NCI-H774 (cell line): Measurements from ENCODE around the gene FH.

Experiments
- DNase-seq: peaks from one replicate; lab custom pipeline; 2025; lab: John Stamatoyannopoulos, UW

Gene FH

DNA sequence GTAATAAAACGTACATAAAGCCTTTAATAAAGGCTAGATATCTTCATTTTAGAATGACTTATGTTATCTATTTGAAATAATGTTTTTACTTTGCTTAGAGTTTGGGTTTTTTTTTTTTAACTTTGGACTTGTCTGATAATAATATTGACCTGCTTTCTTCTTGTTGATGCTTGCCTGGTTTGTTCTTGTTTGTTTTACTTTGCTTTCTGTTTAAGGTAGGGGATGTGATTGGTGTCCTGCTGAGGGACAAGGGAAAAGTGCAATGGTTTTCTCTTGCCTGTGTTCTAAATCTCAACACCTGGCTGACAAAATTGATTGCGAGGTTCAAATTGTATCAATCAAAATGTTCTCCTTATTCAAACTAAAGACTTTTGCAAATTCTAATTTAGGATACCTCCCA is 2.2 kb upstream of the FH start:
- no peak for DNase-seq

DNA sequence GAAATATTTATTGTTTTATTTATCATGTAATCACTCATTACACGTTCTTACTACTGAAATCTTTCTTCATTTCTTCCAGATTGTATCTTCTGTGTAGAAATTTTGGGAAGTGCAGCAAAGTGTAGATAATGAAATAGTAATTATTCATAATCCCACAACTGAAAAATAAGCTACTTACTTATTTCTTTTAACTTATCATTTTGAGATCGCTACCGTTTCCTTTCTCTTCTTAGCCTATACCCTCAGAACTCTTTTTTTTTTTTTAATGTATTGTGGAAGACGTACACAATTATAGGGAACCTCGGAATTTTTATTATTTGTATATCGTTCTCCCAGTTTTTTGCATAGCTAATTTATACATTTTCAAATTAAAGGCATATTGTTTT is 518 bp upstream of the FH start:
- no peak for DNase-seq

DNA sequence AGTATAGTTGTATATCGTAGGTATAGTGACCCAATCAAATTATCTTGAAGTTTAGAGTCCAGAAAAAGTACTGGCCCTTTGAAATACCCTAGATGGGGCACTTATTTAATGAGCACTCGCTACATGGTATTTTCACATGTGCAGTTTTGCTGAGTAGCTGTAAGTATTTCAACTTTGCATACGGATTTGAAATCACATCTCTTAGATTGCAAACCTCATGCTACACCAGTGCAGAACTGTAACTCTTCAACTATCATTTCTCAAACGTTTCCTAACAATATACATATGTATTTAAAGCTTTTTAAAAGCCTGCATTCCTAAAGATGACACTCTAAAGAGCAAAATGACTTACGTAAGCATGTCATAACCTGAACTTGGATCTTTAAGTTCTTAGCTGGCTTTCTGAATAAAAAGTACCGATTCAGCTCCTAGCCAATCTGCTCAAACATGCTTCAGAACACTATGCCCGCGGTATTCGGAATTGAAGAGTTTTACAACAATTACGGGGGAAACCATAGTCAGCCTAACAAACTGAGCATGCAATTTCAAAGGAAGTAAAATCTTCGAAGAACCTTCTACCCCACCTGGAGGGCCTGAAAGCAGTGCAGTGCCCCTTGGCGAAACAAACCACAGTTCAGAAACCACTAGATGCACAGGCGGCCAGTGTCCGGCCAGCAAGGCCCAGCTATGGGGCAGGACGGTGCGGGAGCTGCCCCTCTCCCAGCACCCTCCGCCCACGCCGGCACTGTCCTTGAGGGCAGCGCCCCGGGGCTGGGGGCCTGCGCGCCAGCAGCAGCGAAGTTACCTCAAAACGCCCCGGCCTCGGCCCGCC is 863 bp downstream of the FH start:
- no peak for DNase-seq

DNA sequence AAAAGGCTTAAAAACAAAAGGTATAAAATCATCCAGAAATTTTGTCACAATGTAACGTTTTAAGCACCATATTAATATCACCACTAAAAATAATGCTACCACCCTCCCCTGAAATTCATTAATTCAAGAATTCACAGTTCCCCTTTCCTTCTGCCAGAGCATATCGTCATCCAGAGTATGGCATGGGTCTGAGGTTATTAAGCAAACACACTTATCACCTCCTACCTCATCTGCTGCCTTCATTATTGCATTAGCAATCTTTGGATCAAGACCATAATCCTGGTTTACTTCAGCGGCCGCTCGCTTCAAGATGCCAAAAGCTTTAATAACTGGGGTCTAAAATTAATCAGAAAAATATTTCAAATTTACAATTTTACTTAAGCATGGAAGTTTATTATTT is 6.2 kb downstream of the FH start:
- no peak for DNase-seq

DNA sequence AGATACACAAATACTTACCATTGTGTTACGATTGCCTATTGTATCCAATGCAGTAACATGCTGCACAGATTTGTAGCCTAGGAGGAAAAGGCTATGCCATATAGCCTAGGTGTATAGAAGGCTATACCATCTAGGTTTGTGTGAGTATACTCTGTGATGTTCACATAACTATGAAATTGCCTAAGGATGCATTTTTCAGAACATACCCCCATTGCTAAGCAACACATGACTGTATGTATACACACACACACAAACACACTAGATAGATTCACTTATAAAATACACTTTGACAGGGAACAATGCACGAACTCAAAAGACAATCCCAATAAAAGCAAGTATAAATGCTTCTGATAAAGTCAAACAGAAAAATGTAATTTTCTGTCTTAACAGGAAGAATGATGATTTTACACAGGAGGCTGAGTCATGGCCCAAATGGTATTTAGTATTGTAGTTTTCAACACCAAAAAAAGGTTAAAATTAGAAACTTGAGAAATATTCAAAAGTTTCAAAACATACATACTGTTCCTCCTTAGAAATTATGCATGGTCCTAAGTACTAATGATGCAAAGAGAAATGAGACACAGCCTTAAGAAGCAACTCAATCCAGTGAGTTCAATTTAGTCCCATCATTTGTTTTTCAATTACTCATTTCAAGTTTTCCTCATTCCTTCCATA is 12.2 kb downstream of the FH start:
- no peak for DNase-seq

DNA sequence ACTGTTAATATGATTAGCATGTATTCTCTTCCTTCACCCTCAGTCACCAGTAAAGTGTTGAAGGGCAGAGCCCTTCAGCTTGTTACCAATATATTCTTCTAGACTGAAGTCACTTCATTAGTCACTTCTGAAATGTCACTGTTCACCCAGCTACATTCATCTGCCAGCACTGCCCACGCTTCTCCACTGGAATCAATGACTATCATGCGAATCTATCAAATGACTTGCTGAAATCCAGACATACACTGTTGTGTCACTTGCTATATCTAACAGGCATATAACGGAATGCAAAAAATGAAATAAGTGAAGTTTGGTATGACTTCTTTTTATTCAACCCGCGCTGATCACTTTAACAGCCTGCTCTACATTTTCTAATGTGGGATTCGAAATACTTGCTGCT is 16.1 kb downstream of the FH start:
- no peak for DNase-seq

DNA sequence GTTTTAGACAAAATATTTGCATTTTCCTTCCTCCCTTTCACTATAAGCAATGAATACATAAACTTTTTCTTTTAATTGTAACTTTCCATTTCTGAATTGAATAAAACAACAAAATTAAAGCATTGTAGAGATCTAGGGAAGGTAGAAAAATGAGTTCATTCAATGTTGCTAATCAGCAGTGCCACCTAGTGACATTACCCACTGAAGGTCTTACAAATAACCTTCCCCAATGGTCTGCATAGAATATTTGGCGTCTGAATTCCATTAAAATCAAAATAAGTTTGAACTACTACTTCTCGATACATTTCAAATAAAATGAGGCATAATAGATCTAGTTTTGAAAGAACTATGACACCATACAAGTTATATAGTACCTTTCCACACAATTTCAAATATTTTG is 19.6 kb downstream of the FH start:
- DNase-seq = peak; percentile 4

DNA sequence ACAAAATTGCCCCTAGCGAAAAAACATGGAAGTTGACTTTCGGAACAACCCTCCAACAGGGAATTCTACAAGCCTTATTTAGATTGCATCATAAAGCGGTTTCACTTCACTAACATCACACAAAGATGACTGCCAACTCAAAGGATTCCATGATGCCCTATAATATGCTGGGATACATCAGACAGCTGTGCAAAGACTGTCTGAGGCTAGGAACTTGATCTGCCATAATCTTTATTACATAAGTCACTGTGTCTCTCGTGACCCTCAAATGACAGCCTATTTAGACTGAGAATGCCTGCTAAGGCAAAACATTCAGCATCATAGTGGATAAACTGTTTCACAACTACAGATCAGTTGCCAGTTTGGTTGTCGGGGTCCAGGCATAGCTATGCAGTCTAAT is 23.8 kb downstream of the FH start:
- DNase-seq = no peak

DNA sequence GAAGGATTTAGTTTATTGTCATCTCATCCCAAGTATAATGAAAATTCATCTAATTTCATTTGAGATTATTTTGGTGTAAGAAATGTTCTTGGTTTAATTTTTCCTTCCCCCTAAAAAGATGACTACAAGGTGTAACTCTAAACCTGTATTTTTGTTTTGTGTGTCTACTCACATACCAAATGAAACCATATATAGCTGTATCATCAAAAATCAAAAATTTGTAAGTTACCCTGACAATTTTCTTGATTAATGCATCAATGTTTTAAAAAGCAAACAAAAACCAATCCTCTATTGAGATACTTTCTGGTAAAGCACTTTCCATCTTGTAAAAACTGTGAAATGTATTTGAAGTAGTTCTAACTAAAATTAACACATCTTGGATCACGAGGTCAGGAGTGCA is 30.8 kb downstream of the FH start:
- DNase-seq = no peak

DNA sequence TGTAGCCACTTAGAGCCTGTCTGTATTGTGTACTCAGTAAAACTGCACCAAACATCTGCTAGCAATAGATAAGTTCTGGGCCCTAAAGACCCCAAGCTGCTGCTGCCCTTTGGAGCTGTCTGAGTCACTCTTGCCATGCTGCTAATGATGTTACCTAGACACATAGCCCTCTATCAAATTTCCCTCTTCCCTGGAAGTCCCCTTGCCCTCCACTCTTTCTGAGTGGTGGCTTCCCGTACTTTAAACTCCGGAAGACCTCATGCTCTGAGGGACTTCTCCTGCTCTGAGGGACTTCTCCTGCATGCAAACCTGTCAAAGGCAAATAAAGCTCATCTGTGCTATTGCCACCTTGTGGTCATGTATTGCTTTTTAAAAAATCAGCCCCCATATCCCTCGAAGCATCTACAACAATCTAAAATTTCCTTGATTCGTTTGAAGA is 34.0 kb downstream of the FH start:
- peak; percentile 65 for DNase-seq

DNA sequence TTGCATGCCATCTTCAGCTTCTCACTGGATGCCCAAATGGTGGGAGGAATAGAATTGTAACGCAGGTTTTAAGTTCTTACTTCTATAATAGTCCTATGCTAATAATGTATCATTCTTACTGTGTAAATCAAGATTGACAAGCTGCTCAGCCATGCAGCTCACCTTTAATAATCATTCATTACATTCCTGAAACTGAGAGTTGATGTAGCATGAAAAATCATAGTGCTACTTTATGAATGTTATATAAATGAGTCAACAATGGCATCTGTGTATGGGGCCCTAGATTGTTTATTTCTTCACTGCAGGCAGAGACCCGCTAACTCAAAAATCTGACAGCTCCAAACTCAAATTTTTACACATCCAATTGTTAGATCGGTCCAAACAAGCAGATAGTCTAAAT is 34.4 kb downstream of the FH start:
- no peak for DNase-seq

DNA sequence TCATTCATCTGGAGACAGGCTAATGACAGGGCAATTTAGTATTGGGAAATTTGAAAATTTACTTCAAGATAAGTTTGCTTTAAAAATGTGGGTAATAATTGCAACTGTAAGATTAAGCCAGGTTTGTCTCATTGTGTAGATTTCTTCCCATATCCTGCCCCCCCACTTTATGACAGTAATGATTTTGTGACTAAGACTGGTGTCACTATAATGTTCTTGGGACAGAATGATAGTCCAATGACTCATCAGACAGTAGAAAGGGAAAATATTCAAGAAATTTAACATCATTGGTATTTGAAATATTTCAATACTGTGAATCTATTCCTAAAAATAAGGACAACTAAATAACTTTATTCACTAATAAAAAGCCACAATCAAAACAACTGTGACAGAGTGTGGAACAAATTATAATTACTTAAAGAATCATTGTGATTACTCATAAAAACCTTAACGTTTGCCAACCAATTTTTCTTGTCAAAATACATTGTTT is 36.7 kb downstream of the FH start:
- DNase-seq = no peak

DNA sequence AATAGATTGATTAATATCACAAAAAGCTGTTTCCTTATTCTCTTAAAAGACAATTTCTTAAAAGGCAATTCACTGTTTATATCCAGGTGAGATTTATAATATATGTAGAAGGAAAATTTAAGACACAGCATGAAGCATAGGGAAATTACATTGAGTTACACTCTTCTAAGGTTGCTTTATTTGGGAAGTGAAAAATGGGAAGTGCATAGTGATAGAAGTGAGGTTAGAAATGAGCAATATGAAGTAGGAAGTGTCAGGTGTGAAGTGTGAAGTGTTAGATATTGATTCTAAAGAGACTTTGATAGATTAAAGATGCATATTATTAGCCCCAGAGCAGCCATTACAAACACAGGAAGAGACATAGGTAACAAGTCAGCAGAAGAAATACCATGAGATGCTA is 40.3 kb downstream of the FH start:
- DNase-seq = no peak

DNA sequence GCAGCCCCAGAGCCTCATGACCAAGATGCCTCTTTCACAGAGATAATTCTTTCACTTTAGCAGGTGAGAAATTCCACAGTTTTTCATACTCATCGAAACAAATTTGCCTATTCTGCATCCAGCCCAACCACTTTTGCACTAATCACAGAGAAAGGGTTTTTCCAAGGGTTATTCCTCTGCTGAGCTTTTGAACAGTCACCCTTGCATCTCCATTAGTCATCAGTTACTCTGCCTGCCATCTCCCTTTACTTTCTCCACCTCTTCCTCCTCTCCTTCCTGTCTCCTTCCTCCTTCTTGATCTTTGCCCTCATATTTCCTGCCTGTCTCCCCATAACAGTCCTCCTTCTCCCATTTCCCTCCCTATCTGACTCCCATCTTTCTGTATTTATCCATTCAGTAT is 43.9 kb downstream of the FH start:
- DNase-seq = no peak

DNA sequence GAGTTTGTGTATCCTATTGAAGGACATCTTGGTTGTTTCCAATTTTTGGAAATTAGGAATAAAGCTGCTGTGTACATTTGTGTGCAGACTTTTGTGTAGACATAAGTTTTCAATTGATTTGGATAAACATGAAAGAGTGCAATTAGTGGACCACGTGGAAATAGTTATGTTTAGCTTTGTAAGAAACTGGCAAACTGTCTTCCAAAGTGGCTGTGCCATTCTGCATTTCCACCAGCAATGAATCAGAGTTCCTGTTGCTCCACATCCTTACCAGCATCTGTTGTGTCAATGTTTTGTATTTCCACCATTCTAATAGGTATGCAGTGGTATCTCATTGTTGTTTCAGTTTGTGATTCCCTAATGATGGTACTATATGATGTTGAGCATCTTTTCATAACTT is 46.5 kb downstream of the FH start:
- DNase-seq = no peak

DNA sequence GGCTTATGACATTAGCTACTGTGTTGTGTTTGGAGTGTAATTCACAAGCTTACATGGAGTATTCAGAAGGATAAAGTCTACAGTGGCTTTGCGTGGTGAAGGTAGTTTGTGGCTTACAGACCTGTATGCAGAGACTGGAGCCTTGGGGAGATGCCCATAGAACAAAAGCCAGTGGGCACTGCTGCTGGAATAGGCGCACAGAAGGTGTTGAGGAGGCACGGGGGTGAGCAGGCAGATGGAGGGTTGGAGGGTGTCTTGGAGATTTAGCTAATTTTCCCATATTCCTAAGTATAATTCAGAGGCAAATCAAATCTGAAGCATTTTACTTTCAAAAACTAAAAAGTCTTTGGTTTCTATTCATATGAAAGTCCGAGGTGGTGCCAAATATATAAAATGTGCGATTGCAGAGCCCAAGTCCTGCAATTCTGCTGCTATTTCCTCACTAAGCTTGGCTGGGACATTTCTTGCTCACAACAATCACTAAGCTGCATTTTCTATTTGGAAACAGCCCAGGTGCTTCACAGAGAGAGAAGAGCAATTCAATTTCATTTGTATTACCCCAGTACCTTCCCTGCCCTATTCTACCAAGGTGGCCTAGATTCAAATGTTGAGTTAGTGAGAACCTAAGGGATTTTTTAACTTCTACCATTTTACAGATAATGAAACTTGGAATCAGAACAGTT is 48.5 kb downstream of the FH start:
- no peak for DNase-seq

DNA sequence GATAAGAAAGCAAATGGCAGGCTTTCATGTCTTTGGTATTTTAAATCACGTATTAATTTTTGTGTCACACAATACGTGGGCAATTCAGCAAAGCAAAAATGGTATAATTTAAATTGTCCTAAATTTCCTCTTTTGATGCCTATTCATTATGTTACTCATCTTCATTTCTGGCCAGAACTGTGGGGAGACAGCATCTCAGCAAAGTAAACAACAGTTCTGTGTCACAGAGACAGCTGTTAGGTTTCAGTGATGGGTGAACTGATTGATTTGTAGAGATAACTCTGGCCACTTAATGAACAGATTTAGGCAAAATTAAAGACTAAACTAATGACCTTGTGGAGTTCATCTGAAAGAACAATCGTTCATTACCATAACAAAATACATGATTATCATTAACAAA is 49.2 kb downstream of the FH start:
- DNase-seq = no peak

DNA sequence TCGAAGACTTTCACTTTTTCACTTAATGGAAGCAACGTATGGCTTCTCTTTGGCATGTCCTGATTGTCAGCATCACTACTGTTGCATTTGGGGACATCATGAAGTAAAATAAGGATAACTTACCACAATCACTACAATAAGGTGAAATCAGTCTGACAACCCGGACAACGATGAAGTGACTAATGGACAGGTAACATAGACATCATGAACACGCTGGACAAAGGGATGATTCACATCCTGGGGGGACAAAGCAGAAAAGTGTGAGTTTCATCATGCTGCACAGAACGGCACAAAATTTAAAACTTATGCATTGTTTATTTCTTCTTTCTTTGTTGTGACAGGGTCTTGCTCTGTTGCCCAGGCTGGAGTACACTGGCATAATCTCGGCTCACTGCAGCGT is 53.9 kb downstream of the FH start:
- DNase-seq = no peak

DNA sequence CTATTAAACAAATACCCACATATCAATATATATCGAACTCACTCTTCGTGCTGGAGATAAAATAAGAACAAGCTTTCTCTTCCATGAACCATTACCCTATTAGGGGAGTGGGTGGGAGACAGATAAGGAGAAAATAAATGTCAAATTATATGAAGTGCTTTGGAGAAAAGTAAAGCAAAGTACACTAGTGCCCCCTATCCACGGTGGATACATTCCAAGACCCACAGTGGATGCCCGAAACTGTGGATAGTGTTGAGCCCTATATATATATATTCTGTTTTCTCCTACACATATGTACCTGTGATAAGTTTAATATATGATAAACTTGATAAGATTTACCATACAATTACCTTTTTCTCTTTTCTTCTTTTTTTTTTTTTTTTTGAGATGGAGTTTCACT is 54.6 kb downstream of the FH start:
- no peak for DNase-seq

DNA sequence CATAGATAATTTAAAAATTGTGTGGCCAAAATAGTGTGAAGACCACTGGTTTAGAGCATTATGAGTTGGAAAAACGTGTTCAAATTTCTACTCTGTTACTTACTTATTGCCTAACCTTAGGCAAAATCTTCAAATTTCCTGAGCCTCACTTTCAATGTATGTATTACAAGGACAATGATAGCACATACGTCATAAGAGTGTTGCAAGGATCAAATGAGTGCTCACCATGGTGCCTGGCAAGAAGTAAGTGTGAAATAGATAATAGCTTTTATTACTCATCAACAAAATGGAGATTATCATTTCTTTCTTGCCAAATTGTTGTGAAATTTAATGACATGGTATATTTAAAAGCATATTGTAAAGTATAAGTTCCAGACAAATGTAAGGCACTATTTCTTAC is 57.2 kb downstream of the FH start:
- no peak for DNase-seq

DNA sequence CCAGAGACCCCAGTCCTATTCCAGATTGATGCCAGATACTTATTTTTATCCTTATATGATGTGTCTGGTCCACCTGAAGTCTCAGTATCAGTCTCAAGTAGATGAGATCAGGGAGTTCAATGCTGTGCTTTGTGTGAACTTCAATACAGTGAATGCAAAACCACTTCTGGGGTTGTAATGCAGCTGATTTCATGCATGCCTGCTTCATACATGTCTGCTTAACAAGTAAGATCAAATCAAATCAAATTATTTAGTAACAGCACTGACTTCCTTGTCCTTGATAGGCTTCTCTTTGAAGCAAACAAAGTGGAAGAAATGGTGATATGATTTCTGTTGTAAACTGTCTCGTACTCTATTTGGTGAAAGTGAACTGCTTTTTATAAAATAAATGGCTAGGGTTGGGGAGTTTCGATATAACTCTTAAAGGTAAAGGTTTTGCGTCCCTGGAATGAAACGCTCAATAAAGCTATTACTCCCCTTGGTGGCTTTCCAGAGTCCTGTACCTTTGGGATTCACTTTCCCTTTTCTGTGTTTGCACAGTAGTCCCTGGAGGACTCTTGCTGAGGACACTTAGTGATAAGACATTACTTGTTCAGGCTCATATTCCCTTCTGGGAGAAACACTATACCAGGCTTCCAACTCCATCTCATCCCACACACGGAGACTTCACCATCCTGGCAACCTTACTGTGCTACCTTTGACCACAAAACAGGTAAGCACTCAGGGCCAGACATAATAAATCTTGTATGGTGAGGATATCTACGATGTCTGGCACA is 59.3 kb downstream of the FH start:
- DNase-seq = no peak

DNA sequence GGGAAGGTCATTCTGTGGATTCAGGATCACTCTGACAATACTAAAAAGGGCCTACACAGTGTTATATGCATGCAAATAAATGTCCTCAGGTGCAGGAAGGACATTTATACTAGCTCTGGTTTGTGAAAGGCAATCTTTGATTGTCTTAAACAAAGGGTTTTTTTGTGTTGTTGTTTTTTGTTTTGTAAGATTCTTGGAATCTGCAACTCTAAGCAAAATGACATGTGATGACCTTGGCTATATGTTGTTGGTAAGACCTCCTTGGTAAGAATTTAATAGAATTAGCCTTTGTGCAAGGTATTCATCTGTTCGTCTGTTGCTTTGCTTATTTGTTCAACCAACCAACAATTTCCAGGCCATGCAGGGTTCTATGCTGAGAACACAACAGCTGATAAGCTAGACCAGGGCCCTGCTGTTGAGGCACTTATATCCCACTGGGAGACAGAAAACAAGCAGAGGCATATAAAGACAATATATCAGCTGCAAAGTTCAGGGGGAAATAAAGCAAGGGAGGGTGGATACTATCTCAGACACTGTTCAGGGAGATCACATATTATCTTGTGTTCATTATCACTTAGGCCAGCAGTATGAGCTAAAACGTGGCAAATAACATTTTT is 60.3 kb downstream of the FH start:
- DNase-seq = no peak
